Hepatocyte (in vitro differentiated cells): Measurements from ENCODE around the gene ANKS6.

Experiments
- EZH2 ChIP-seq: fragments of 200-600 bp; sonication (generic); IDR thresholded peaks from 2 replicates; pipeline ENCODE4 v1.6.1; 2016; ENCODE audit warnings: antibody characterized with exemption, mild to moderate bottlenecking, borderline replicate concordance
- EZH2phosphoT487 ChIP-seq: fragments of 200-600 bp; sonication (generic); IDR thresholded peaks from one replicate; pipeline ENCODE4 v1.6.1; 2018; ENCODE audit warnings: antibody characterized with exemption, mild to moderate bottlenecking, low read depth, moderate library complexity; ENCODE audit not compliant: unreplicated experiment, severe bottlenecking
- TF ChIP-seq, protein P1 (sequence below): fragments of 200-600 bp; sonication (generic); IDR thresholded peaks from 2 replicates; pipeline ENCODE4 v1.5.1; 2016; ENCODE audit warnings: antibody characterized with exemption, mild to moderate bottlenecking; ENCODE audit not compliant: poor library complexity

DNA sequence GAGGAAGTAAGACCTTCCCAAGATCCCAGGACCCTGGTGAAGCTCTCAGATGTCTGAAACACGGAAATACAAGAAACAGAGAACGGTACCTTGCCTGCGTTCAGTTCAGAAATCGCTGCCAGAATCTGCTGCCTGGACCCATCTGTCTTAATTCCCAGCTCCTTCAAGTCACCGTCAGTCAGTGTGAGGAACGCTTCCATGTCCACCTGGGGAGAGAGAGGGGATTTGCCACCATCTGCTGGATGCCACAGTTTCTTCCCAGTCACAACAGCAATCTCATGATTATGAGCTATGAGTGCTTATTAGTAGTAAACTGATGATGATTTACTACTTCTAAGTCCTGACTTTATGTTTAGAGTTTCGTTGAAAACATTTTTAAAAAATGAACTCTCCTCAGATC lies 50.9 kb downstream of the ANKS6 start:
- TF ChIP-seq, protein P1, sequence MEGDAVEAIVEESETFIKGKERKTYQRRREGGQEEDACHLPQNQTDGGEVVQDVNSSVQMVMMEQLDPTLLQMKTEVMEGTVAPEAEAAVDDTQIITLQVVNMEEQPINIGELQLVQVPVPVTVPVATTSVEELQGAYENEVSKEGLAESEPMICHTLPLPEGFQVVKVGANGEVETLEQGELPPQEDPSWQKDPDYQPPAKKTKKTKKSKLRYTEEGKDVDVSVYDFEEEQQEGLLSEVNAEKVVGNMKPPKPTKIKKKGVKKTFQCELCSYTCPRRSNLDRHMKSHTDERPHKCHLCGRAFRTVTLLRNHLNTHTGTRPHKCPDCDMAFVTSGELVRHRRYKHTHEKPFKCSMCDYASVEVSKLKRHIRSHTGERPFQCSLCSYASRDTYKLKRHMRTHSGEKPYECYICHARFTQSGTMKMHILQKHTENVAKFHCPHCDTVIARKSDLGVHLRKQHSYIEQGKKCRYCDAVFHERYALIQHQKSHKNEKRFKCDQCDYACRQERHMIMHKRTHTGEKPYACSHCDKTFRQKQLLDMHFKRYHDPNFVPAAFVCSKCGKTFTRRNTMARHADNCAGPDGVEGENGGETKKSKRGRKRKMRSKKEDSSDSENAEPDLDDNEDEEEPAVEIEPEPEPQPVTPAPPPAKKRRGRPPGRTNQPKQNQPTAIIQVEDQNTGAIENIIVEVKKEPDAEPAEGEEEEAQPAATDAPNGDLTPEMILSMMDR, result no peak
- TF ChIP-seq EZH2phosphoT487 (no peak), EZH2 (no peak)
